Stimulated activated CD4-positive, alpha-beta T cell treated with anti-CD3 and anti-CD28 coated beads, Interleukin-1b, Interleukin-23, amount 100 ng/mL, for 1 hour (primary cell): ENCODE data around the gene ZBTB42.

Experiments used
- DNase-seq, 2 donors: peaks; one replicate each; pipeline ENCODE4 v3.0.0-alpha.2; 2020; ENCODE audit warnings: low read depth in 2 of 2

ZBTB42 gene

GRCh38 chr14:104782808-104783139 lies 18.1 kb upstream of the ZBTB42 start:
- DNase-seq = no peak

DNA sequence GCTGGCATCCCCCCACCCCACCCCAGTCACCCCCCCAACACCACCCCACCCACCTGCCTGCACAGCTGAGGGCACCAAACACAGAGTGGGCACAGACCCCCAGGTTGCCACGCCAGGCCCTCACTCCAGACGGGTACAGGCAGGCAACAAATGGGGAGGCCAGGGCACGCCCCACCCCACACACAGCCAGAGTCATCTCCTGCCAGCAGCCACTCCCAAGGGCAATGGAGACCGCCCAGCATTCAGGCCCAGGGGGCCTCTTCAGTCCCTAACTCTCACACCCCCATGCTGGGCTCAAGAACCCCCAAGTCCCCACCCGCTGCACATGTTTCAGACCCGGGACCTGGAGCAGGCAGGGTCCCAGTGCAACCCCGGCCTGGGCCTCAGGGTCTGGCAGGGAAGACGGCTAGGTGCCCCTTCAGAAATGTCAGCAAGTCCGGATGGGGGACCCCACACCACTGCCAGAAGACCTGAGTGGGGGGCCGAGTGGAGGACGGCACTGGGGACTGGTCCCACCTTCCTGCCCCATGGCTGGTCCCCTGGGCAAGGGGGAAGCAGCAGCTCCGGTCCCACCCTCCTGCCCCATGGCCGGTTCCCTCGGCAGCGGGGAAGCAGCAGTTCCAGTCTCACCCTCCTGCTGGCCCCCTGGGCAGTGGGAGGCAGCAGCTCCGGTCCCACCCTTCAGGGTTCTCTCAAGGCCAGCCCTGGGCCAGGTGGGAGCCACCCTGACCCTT lies 17.2 kb upstream of the ZBTB42 start:
- DNase-seq = no peak

DNA sequence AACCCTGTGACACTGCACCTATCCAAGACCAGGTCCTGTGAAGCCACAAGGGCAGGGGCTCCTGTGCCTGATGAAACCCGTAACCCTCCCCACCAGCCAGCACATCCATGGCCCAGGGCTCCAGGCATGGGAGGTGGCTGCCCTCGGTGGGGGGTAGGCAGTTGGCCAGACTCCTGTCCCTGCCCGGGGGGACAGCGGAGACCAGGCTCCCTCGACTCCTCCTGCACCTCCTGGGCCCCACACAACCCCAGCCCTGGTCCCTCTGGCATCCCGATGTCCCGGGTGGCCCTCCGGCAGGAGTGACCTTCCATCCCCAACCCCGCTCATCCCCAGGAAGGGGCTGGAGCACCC lies 16.7 kb upstream of the ZBTB42 start:
- DNase-seq = no peak

DNA sequence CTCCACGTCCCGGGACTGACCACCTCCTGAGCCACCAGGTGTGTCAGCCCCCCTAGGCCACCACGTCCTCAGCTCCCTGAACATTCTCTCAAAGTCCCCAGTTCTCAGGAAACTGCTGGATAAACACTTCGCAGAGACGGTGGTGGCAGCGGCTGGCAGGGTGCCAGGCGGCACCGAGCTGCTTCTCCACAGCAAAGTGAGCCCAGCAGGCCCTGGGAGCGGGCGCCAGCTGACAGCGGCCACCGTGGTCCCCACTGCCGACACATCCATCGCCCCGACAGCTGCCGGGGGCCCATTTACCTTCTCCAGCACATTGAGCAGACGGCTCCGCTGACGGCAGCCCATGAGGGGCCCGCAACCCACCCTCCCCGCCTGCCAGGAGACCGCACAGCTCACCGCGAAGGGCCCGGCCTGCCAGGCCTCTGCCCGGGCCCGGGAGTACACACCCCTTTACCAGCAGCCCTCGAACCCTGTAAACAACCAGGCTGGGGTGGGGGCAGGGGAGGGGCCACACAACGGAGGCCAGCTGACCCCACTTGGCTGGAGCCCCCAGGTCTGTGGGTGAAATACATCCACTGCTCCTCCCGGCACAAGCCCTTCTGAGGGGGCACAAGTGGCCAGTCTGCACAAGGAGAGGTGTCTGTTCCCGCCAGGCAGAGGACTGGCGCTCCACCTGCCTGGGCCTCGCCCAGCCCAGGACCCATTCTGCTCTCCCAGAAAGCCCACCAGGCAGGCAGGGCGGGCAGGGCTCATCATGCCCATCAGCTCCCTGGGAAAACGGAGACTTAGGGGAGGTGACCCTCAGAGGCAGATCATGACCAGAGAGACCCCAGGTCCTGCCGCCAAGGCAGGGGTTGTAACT lies 15.8 kb upstream of the ZBTB42 start:
- DNase-seq = no peak

GRCh38 chr14:104785708-104786080 lies 15.2 kb upstream of the ZBTB42 start:
- DNase-seq = no peak

- DNase-seq = no peak
Observed at GRCh38 chr14:104786091-104786586, 14.8 kb upstream of the ZBTB42 start.

GRCh38 chr14:104786726-104787675 lies 13.9 kb upstream of the ZBTB42 start:
- no peak for DNase-seq

- no peak for DNase-seq
Observed at GRCh38 chr14:104787736-104788135, 13.2 kb upstream of the ZBTB42 start.

DNA sequence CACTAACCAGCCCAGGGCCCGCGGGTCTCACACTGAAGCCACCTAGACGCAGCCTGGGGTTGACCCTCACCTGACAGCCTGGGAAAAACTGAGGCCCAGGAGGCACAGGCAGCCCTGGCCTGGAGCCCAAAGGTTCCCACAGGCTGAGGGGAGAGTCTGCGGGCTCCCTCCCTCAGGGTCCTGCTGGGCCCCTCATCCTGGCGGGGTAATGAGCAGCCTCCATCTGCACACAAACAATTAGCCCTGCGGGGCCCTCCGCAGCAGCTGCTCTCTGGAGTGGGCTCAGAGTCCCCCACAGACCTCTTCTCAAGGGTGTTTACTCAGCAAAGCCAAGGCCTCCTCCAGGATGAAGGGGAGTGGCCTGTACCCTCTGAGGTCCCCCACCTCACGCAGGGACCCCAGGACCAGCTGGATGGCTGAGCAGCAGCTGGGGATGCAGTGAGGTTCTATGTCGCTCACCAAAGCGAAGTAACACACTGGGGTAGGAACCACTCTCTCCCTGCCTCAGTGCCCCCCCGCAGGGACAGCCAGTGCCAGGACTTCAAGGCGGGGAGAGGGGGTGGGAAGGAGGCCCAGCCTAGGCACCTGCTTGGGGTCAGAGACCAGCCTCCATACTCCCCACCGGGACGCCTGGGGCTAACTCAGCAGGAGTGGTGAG lies 12.6 kb upstream of the ZBTB42 start:
- no peak for DNase-seq

- DNase-seq = no peak
Observed at GRCh38 chr14:104788873-104789663, 11.8 kb upstream of the ZBTB42 start.

GRCh38 chr14:104789752-104790743 lies 10.9 kb upstream of the ZBTB42 start:
- DNase-seq = no peak

- no peak for DNase-seq
Observed at GRCh38 chr14:104791425-104791824, 9.5 kb upstream of the ZBTB42 start.

- DNase-seq = no peak
Observed at GRCh38 chr14:104792101-104792884, 8.6 kb upstream of the ZBTB42 start.

DNA sequence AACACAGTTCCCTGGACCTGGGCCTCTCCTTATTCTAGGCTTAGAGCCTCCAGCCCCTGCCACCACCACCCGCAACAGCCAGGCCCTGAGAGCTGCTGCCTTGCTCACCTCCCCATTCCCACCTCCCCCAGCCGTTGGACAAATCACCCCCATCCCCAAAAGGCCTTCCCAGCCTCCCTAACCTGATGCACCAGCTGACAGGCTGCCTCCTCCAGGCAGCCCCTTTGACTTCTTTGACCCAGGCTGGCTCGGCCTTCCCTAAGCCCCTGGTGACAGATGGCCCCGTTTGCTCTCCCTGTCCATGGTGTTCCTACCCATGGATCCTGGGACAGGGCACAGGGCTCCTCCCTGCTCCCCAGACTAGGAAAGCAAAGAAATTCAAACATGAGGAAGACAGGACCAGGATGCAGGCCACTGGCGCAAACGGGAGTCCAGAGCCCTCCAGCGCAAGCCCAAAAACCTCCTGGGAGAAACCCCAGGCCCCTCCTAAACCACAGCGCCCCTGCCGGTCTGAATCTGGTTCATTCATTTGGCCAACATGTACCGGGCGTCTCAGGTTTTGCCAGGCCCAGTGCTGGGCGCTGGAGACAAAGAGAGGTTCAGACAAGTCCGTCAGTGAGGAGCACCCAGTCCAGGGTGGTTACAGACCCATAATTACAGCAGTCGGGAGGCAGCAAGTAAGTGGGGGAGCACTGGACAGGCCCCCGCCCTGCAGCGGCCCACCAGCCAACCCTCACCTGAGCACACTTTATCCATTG lies 7.8 kb upstream of the ZBTB42 start:
- DNase-seq = no peak

GRCh38 chr14:104793703-104793959 lies 7.3 kb upstream of the ZBTB42 start:
- no peak for DNase-seq

- no peak for DNase-seq
Observed at GRCh38 chr14:104794099-104794498, 6.8 kb upstream of the ZBTB42 start.

DNA sequence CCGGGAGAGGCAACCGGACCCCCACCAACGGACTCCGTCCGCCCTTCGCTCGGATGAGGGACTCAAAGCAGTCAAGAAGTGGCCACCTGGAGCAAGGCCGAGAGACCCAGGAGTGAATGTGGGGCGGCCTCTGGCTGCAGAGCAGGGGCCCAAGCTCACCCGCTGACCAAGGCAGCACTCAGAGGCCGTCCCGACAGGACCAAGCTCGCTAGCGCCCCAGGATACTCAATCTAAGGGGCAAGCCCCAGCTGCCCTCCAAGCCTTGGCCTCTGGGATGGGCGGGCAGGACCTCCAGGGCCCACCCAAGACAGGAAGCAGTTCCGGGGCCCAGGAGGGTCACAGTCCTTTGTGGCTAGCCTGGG lies 6.3 kb upstream of the ZBTB42 start:
- no peak for DNase-seq
